ENCODE results near the gene CELF2.

DNA sequence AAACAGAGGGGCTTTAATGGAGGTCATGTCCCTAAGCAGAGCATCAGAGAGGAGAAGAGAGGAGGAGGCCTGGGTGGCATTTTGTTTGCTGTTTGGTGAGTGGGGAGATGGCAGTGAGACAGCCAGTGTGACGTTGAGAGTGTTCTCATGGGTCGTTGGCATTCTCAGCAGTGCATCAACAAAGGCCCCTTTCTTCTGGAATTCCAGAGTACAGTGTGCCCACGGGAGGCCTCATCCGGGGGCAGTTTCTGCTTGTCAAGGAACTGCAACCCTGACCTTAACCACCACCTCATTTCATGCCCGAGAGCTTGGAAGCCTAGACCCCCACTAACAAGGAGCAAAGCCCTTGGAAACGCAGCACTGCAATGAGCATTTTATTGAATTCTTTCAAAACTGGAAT, 92.9 kb downstream of the CELF2 start:
- TF ChIP-seq POLR2A (IDR thresholded peaks at IDR 0.05): no peak
- TF ChIP-seq, protein P1, sequence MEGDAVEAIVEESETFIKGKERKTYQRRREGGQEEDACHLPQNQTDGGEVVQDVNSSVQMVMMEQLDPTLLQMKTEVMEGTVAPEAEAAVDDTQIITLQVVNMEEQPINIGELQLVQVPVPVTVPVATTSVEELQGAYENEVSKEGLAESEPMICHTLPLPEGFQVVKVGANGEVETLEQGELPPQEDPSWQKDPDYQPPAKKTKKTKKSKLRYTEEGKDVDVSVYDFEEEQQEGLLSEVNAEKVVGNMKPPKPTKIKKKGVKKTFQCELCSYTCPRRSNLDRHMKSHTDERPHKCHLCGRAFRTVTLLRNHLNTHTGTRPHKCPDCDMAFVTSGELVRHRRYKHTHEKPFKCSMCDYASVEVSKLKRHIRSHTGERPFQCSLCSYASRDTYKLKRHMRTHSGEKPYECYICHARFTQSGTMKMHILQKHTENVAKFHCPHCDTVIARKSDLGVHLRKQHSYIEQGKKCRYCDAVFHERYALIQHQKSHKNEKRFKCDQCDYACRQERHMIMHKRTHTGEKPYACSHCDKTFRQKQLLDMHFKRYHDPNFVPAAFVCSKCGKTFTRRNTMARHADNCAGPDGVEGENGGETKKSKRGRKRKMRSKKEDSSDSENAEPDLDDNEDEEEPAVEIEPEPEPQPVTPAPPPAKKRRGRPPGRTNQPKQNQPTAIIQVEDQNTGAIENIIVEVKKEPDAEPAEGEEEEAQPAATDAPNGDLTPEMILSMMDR (IDR thresholded peaks at IDR 0.05): no peak

All from vagina (tissue), 2 donors.